Measurements from ENCODE around the gene FBXO15.

FBXO15 gene

GRCh38 chr18:74128159-74128558 lies 19.5 kb downstream of the FBXO15 start:
- Histone ChIP-seq H3K4me1 (ENCODE audit: low read length) (no peaks in the 10 kb centered on the region), H4K20me1 (ENCODE audit: insufficient read depth, low read length) (no peaks in the 10 kb centered on the region), H3K36me3 (replicated peaks; ENCODE audit: insufficient read depth, low read length) (no peaks in the 10 kb centered on the region), H3K4me2 (ENCODE audit: low read depth, low read length) (no peak overlapping the region), H3K9me2 (replicated peaks; ENCODE audit: insufficient read depth, low read length) (no peaks in the 10 kb centered on the region), H3K27me3 (replicated peaks; ENCODE audit: insufficient read depth, low read length) (no peaks in the 10 kb centered on the region), H2AFZ (ENCODE audit: low read length) (no peak overlapping the region), H3K4me3 (ENCODE audit: low read length) (no peak overlapping the region), H3K9me3 (replicated peaks; ENCODE audit: insufficient read depth, low read length) (no peaks in the 10 kb centered on the region), H3F3A (ENCODE audit: insufficient read depth, low read length) (no peaks in the 10 kb centered on the region), H3K79me2 (ENCODE audit: low read length) (no peaks in the 10 kb centered on the region), H3K9ac (ENCODE audit: low read length) (no peak overlapping the region), H3K27ac (ENCODE audit: low read length) (no peak overlapping the region)
- DNase-seq: no peak
- no peak for TF ChIP-seq EZH2phosphoT487 (IDR thresholded peaks at IDR 0.05; ENCODE audit: low read length)
- no peak for TF ChIP-seq CTCF (IDR thresholded peaks at IDR 0.05; ENCODE audit: low read length)
- no peak for TF ChIP-seq EZH2 (optimal IDR thresholded peaks at IDR 0.05; ENCODE audit: low read depth, low read length)

GRCh38 chr18:74126684-74127655 lies 20.7 kb downstream of the FBXO15 start:
- no peaks in the 10 kb centered on the region for H3K9me2 ChIP-seq (replicated peaks; ENCODE audit: insufficient read depth, low read length)
- no peak overlapping the region for H3K4me2 ChIP-seq (ENCODE audit: low read depth, low read length)
- no peaks in the 10 kb centered on the region for H3K36me3 ChIP-seq (replicated peaks; ENCODE audit: insufficient read depth, low read length)
- DNase-seq: no peak
- H3K9me3 ChIP-seq (replicated peaks; ENCODE audit: insufficient read depth, low read length): no peaks in the 10 kb centered on the region
- H4K20me1 ChIP-seq (ENCODE audit: insufficient read depth, low read length): no peaks in the 10 kb centered on the region
- H3F3A ChIP-seq (ENCODE audit: insufficient read depth, low read length): no peaks in the 10 kb centered on the region
- H2AFZ ChIP-seq (ENCODE audit: low read length): no peak overlapping the region
- H3K79me2 ChIP-seq (ENCODE audit: low read length): no peaks in the 10 kb centered on the region
- TF ChIP-seq EZH2 (optimal IDR thresholded peaks at IDR 0.05; ENCODE audit: low read depth, low read length) (no peak), CTCF (IDR thresholded peaks at IDR 0.05; ENCODE audit: low read length) (no peak), EZH2phosphoT487 (IDR thresholded peaks at IDR 0.05; ENCODE audit: low read length) (no peak)
- no peak overlapping the region for H3K9ac ChIP-seq (ENCODE audit: low read length)
- no peak overlapping the region for H3K4me3 ChIP-seq (ENCODE audit: low read length)
- no peaks in the 10 kb centered on the region for H3K4me1 ChIP-seq (ENCODE audit: low read length)
- no peak overlapping the region for H3K27ac ChIP-seq (ENCODE audit: low read length)
- H3K27me3 ChIP-seq (replicated peaks; ENCODE audit: insufficient read depth, low read length): no peaks in the 10 kb centered on the region

- H2AFZ ChIP-seq (ENCODE audit: low read length): no peak overlapping the region
- H4K20me1 ChIP-seq (ENCODE audit: insufficient read depth, low read length): no peaks in the 10 kb centered on the region
- no peaks in the 10 kb centered on the region for H3K4me1 ChIP-seq (ENCODE audit: low read length)
- H3K27me3 ChIP-seq (replicated peaks; ENCODE audit: insufficient read depth, low read length): no peaks in the 10 kb centered on the region
- no peak overlapping the region for H3K4me2 ChIP-seq (ENCODE audit: low read depth, low read length)
- no peaks in the 10 kb centered on the region for H3K79me2 ChIP-seq (ENCODE audit: low read length)
- DNase-seq: no peak
- no peak overlapping the region for H3K9ac ChIP-seq (ENCODE audit: low read length)
- no peaks in the 10 kb centered on the region for H3K9me3 ChIP-seq (replicated peaks; ENCODE audit: insufficient read depth, low read length)
- no peaks in the 10 kb centered on the region for H3F3A ChIP-seq (ENCODE audit: insufficient read depth, low read length)
- no peak overlapping the region for H3K4me3 ChIP-seq (ENCODE audit: low read length)
- no peak overlapping the region for H3K27ac ChIP-seq (ENCODE audit: low read length)
- TF ChIP-seq CTCF (IDR thresholded peaks at IDR 0.05; ENCODE audit: low read length): no peak
- TF ChIP-seq EZH2phosphoT487 (IDR thresholded peaks at IDR 0.05; ENCODE audit: low read length): no peak
- TF ChIP-seq EZH2 (optimal IDR thresholded peaks at IDR 0.05; ENCODE audit: low read depth, low read length): no peak
- no peaks in the 10 kb centered on the region for H3K36me3 ChIP-seq (replicated peaks; ENCODE audit: insufficient read depth, low read length)
- H3K9me2 ChIP-seq (replicated peaks; ENCODE audit: insufficient read depth, low read length): no peaks in the 10 kb centered on the region
Measured at GRCh38 chr18:74124642-74125041, 23.0 kb downstream of the FBXO15 start.

All from MM.1S (cell line).